AG09309 (cell line): Measurements from ENCODE around the gene PYGB.
"Not testable (repeated sequence)": the region's sequence is repeated elsewhere in the genome, so short reads cannot be mapped to it uniquely, and the experiment has no call there.

Source experiments
- DNase-seq: peaks from one replicate; pipeline ENCODE4 v3.0.0-alpha.2; 2010; ENCODE audit warnings: low read depth
- H3K4me3 ChIP-seq: 2 replicates; pipeline ENCODE4 v1.5.1; 2011; ENCODE audit warnings: mild to moderate bottlenecking, low read depth, low read length, moderate library complexity; ENCODE audit not compliant: control insufficient read depth
- TF ChIP-seq, protein P1 (sequence below): IDR thresholded peaks from 2 replicates; pipeline ENCODE4 v1.5.1; 2011; ENCODE audit warnings: mild to moderate bottlenecking, low read depth, low read length, inconsistent platforms; ENCODE audit not compliant: insufficient read depth, control insufficient read depth; ENCODE audit errors: missing control alignments

Gene PYGB

DNA sequence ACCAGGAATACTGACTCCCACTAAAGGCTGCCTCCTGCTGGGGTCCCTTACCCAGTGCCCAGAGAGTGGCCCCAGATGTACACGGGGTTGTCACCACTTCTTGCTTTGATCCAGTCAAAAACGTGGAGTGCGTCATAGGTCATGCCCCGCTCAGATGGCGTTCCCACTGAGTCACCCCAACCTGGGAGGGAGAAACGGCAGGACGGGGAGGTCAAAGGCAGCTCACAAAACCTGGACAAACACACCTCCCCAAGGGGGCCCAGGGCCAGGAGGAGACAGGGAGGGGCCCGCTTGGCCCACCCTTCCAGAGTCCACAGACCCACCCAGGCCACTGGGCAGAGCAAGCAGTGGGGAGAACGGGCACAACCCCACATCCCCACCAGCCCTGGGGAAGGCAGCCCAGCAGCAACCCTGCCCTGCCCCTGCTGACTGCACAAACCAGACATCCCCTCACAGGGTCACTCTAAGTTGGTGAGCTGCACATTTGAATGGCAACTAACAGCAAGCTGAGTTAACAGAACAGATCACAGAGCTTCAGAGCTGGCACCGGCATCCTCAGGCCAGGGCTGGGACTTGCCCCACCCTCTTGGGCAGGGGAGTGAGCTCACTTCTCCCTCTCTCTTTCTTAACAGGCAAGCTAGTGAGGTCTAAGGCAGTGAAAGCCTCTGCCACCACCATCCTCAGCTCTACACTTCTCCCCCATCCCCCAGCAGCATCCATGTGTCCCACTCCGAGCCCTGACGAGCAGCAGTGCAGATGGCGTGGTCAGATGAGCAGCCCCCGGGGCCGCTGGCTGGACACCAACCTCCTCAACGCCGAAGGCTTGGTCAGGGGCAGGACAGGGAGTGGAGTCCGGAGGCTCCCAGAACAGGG, 61.7 kb downstream of the PYGB start:
- TF ChIP-seq, protein P1, sequence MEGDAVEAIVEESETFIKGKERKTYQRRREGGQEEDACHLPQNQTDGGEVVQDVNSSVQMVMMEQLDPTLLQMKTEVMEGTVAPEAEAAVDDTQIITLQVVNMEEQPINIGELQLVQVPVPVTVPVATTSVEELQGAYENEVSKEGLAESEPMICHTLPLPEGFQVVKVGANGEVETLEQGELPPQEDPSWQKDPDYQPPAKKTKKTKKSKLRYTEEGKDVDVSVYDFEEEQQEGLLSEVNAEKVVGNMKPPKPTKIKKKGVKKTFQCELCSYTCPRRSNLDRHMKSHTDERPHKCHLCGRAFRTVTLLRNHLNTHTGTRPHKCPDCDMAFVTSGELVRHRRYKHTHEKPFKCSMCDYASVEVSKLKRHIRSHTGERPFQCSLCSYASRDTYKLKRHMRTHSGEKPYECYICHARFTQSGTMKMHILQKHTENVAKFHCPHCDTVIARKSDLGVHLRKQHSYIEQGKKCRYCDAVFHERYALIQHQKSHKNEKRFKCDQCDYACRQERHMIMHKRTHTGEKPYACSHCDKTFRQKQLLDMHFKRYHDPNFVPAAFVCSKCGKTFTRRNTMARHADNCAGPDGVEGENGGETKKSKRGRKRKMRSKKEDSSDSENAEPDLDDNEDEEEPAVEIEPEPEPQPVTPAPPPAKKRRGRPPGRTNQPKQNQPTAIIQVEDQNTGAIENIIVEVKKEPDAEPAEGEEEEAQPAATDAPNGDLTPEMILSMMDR = no peak
- no peak overlapping the region for H3K4me3 ChIP-seq
- DNase-seq = peak; percentile 62

DNA sequence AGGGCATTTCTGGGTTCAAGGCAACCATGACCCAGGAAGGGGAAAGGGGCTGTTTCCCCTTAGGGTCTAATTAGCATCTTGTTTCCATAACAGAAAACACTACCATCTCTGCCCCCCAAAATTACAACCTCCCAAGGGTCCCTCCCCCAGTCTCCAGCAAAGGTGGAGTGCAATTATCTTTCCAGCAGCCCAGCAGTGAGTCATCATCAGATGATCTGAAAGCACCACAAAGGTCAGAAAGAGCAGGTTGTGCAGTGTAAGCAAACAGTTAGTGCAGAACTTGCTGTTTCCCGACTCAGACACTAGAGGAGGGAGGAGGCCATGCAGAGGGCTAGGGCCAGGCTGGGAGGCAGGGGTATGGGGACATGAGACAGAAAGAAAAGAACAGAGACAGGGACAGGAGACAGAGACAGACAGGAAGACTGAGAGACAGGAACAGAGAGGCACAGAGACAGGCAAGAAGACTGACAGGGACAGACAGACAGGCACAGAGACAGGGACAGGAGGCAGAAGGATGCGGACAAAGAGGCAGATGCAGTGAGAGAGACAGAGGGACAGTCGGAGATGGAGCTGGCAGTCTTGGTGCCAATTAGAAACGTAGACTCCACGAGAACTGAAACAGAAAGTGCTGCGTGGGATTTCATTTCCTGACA, 62.5 kb downstream of the PYGB start:
- TF ChIP-seq, protein P1 = peak; percentile 74
- peak overlapping the region; percentile 5 for H3K4me3 ChIP-seq
- DNase-seq = peak; percentile 49

DNA sequence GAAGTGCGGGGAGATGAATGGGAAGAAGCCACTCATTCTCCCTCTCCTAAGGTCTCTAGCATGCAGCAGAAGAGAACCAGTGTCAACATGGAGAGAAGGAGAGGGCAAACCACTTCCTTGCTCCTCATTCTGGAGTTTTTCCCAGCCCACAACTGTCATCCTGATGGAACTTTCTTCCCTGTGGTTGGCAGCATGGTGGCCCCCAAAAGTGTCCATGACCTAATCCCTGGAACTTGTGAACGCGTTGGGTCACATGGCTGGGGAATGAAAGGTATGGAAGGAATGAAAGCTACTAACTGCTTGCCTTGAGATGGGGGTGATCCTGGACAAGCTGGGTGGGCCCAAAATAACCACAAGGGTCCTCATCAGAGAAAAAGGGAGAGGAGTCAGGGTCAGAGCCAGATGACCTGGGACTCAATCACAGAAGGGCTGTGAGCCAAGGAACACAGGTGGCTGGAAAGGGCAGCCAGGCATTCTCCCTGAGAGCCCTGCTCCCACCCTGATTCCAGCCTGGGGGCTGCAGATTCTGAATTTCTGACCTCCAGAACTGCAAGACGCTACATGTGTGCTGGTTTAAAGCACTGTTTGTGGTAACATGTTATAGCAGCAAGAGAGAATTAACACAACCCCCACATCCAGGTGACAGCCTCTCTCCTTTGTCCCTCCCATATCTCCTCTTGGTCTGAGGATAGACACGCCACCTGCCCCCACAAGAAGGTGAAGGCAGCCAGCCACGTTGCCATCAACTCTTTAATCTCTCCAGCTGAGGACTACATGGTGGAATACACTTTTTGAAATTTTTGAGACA, 63.2 kb downstream of the PYGB start:
- H3K4me3 ChIP-seq = peak overlapping the region; percentile 5
- TF ChIP-seq, protein P1 = no peak
- no peak for DNase-seq

DNA sequence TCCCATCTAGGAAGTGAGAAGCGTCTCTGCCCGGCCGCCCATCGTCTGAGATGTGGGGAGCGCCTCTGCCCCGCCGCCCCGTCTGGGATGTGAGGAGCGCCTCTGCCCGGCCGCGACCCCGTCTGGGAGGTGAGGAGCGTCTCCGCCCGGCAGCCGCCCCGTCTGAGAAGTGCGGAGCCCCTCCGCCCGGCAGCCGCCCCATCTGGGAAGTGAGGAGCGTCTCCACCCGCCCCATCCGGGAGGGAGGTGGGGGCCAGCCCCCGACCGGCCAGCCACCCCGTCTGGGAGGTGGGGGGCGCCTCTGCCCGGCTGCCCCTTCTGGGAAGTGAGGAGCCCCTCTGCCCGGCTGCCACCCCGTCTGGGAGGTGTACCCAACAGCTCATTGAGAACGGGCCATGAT, 64.8 kb downstream of the PYGB start:
- not testable (repeated sequence) for H3K4me3 ChIP-seq, DNase-seq

DNA sequence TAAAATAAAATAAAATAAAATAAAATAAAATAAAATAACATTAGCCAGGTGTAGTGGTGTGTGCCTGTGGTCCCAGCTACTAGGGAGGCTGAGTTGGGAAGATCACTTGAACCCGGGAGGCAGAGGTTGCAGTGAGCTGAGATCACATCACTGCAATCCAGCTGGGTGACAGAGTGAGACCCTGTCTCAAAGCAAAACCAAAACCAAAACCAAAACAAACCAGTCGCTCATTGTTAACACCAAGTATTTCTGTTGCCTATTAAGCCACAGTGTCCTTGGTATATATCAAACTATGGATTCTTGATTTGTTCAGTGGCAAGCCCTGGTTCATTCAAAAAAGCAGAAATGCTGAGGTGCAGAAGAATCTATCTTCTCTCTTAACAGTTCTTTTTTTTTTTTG, 65.7 kb downstream of the PYGB start:
- H3K4me3 ChIP-seq = no peak overlapping the region
- DNase-seq = no peak
- TF ChIP-seq, protein P1 = no peak

DNA sequence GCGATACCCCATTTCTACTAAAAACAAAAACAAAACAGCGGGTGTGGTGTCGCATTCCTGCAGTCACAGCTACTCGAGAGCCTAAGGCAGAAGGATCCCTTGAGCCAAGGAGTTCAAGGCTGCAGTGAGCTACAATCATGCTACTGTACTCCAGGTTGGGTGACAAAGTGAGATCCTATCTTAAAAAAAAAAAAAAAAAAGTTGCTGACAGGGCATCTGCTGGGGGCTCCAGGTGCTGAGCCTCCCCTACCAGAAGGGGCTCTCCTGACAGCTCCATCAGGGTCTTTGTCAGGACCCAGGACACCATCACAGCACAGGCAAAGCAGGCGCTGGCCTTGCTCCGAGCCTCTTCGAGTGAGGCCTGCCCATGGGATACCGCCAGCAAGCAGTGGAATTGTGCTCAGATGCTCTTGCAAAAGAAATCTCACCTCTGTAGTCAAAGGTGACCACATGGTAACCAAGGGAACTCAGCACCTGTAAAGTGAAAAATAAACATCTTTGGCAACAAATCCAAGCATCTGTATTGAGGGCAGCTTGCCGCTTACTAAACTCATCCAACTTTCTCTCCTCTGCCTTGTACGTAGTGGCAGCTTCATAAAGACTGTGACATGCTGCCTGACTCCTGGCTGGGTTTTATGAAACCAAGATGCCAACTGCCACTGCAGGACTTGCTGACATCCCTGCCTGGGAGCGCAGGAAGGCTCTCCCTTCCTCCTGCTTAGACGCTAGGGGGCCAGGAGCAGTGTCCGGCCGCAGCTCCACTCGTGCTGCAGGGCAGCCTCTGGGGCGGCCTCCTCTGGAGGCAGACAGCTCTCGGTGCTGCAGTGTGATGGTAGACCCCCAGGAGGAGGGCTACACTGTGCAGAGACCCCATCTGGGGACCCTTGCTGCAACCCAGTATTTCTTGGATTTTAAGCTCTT, 66.9 kb downstream of the PYGB start:
- TF ChIP-seq, protein P1 = no peak
- no peak for DNase-seq
- H3K4me3 ChIP-seq = no peak overlapping the region
